GM23248 (cell line): ENCODE data around the gene NOL6. TPM values are rescaled to one million over a fixed set of nuclear protein-coding genes. Genes with fewer than 3 reads are reported as not detected.
A peak's percentile ranks its signal among the peaks of the same experiment; 100 is the strongest.
"Not testable (repeated sequence)": the region's sequence is repeated elsewhere in the genome, so short reads cannot be mapped to it uniquely, and the experiment has no call there.

Experiments used
- DNase-seq: peaks from one replicate; pipeline ENCODE4 v3.0.0-alpha.2; 2015
- H2AFZ ChIP-seq: fragments of 200-600 bp; sonication (generic); 2 replicates; pipeline ENCODE4 v1.6.1; 2016; ENCODE audit warnings: antibody characterized with exemption
- H3F3A ChIP-seq: fragments of 200-600 bp; sonication (generic); 2 replicates; pipeline ENCODE4 v1.6.1; 2016; ENCODE audit warnings: mild to moderate bottlenecking, antibody characterized with exemption, mixed run types; ENCODE audit not compliant: insufficient read depth
- H3K27ac ChIP-seq: fragments of 200-600 bp; sonication (generic); 2 replicates; pipeline ENCODE4 v1.5.1; 2016; ENCODE audit warnings: mild to moderate bottlenecking
- H3K27me3 ChIP-seq: fragments of 200-600 bp; sonication (generic); replicated peaks from 2 replicates; pipeline ENCODE4 v1.6.1; 2016; ENCODE audit warnings: mild to moderate bottlenecking; ENCODE audit not compliant: insufficient read depth
- H3K36me3 ChIP-seq: fragments of 200-600 bp; sonication (generic); 2 replicates; pipeline ENCODE4 v1.6.1; 2016; ENCODE audit warnings: low read depth, mild to moderate bottlenecking
- H3K4me1 ChIP-seq: fragments of 200-600 bp; sonication (generic); 2 replicates; pipeline ENCODE4 v1.6.1; 2016; ENCODE audit warnings: mild to moderate bottlenecking; ENCODE audit not compliant: insufficient read depth
- H3K4me2 ChIP-seq: fragments of 200-600 bp; sonication (generic); one replicate; pipeline ENCODE4 v1.6.1; 2016; ENCODE audit warnings: mild to moderate bottlenecking; ENCODE audit not compliant: unreplicated experiment
- H3K4me3 ChIP-seq: fragments of 200-600 bp; sonication (generic); 2 replicates; pipeline ENCODE4 v1.5.1; 2016; ENCODE audit warnings: mild to moderate bottlenecking
- H3K79me2 ChIP-seq: fragments of 200-600 bp; sonication (generic); 2 replicates; pipeline ENCODE4 v1.6.1; 2016; ENCODE audit warnings: mild to moderate bottlenecking; ENCODE audit not compliant: insufficient read depth
- H3K9ac ChIP-seq: fragments of 200-600 bp; sonication (generic); 2 replicates; pipeline ENCODE4 v1.6.1; 2016; ENCODE audit warnings: mild to moderate bottlenecking
- H3K9me2 ChIP-seq: fragments of 200-600 bp; sonication (generic); 2 replicates; pipeline ENCODE4 v1.6.1; 2016; ENCODE audit warnings: mixed run types, mild to moderate bottlenecking, moderate library complexity; ENCODE audit not compliant: insufficient read depth
- H3K9me3 ChIP-seq: fragments of 200-600 bp; sonication (generic); one replicate; pipeline ENCODE4 v1.6.1; 2017; ENCODE audit warnings: low read depth
- H4K20me1 ChIP-seq: fragments of 200-600 bp; sonication (generic); 2 replicates; pipeline ENCODE4 v1.6.0; 2016; ENCODE audit not compliant: insufficient read depth
- EZH2 ChIP-seq: fragments of 200-600 bp; sonication (generic); IDR thresholded peaks from 2 replicates; pipeline ENCODE4 v1.6.1; 2018; ENCODE audit warnings: antibody characterized with exemption, mild to moderate bottlenecking; ENCODE audit not compliant: insufficient read depth, poor library complexity, severe bottlenecking
- EZH2phosphoT487 ChIP-seq: fragments of 200-600 bp; sonication (generic); IDR thresholded peaks from 2 replicates; pipeline ENCODE4 v1.6.1; 2018; ENCODE audit warnings: antibody characterized with exemption, moderate library complexity, mild to moderate bottlenecking, low read depth; ENCODE audit not compliant: insufficient read depth
- WGBS, 2 experiments: methylation state at CpG; one replicate each; pipeline ENCODE4 v1.1.6; 2015 to 2017; ENCODE audit warnings: low lambda C conversion rate in 2 of 2, low coverage in 1 of 2; ENCODE audit errors: missing lambda C conversion rate in 2 of 2; 5-methylcytosine and 5-hydroxymethylcytosine counted together
- in situ Hi-C: fragments of 300-500 bp; cut with MboI; formaldehyde crosslinking; loops from 2 replicates; pipeline ENCODE4 v1.15.0; 2020
- polyA plus RNA-seq: library from polyadenylated mRNA; unstranded; fragments of >200 nt; fragmentation: Nextera tagmentation; extraction: Ambion mirVana; gene quantifications from 2 replicates; pipeline ENCODE4 v1.2.1, GENCODE V29; 2016
- total RNA-seq: library from RNA; depleted of rRNA; stranded (reverse); fragments of >200 nt; shearing (Covaris generic); gene quantifications from 2 replicates; pipeline ENCODE4 v1.2.3, GENCODE V29; 2014

Gene NOL6
- total and polyA plus RNA-seq, 2 experiments from 2014 or later: 18.0 to 31.2 TPM

- TF ChIP-seq EZH2phosphoT487 (no peak), EZH2 (no peak)
- H2AFZ ChIP-seq: peak overlapping the region; percentile 87
- H3K27me3 ChIP-seq: no peaks in the 10 kb centered on the region
- in situ Hi-C loops: no loop called here
- H3K79me2 ChIP-seq: 0 out of 2 replicates have a peak, but pooled peaks cover 13% of the 10 kb centered on the region
- H3K4me2 ChIP-seq: peak overlapping the region; percentile 86
- peak overlapping the region; percentile 97 for H3K27ac ChIP-seq
- H3K9me3 ChIP-seq: no peaks in the 10 kb centered on the region
- H3K9ac ChIP-seq: peak overlapping the region; percentile 97
- no peaks in the 10 kb centered on the region for H3K36me3 ChIP-seq
- peak overlapping the region; percentile 82 for H3K4me3 ChIP-seq
- DNase-seq: peak; percentile 82
- no peaks in the 10 kb centered on the region for H3K9me2 ChIP-seq
- H3K4me1 ChIP-seq: peaks cover 37% of the 10 kb centered on the region
- peaks cover 17% of the 10 kb centered on the region for H3F3A ChIP-seq
- H4K20me1 ChIP-seq: no peaks in the 10 kb centered on the region
- 4 to 6% methylated on average over 20 to 32 of the region's 32 CpGs for WGBS, 2 experiments
These were observed 36.8 kb upstream of the NOL6 start for GRCh38 chr9:33510262-33511183.

GRCh38 chr9:33506626-33507370 is 33.1 kb upstream of the NOL6 start:
- H3K27ac ChIP-seq: peak overlapping the region; percentile 93
- peaks cover 38% of the 10 kb centered on the region for H3K4me1 ChIP-seq
- 28 to 32% methylated on average over 7 of the region's 7 CpGs for WGBS, 2 experiments
- DNase-seq: peak; percentile 93
- H3K9me3 ChIP-seq: no peaks in the 10 kb centered on the region
- peak overlapping the region; percentile 71 for H3K9ac ChIP-seq
- in situ Hi-C loops: no loop called here
- H3K9me2 ChIP-seq: no peaks in the 10 kb centered on the region
- H2AFZ ChIP-seq: peak overlapping the region; percentile 60
- H3K4me3 ChIP-seq: peak overlapping the region; percentile 58
- no peaks in the 10 kb centered on the region for H3K36me3 ChIP-seq
- H3K79me2 ChIP-seq: 0 out of 2 replicates have a peak, but pooled peaks cover 13% of the 10 kb centered on the region
- peak overlapping the region; percentile 74 for H3K4me2 ChIP-seq
- TF ChIP-seq EZH2 (no peak), EZH2phosphoT487 (no peak)
- no peaks in the 10 kb centered on the region for H4K20me1 ChIP-seq
- H3F3A ChIP-seq: peaks cover 17% of the 10 kb centered on the region
- no peaks in the 10 kb centered on the region for H3K27me3 ChIP-seq

DNA sequence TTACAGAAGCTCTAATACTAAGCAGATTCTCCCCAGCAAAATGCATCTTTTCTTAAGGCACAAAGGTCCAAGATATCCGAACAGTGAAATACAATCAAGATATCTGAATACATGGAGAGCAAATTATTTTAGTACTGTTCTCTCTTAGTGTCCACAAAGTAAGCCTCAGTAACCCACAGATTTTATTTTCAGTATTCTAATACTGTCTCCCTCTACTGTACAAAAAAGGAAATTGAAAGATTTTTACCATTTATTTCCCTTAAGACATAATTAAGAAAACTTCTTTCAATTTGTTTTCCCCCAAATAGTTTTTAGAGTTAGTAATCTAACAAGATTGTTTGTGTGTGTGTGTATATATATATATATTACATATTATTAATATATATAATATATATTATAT is 24.7 kb upstream of the NOL6 start:
- WGBS, 2 experiments: 4 to 8% methylated on average over 1 of the region's 1 CpG
- Histone ChIP-seq H3K79me2 (no peaks in the 10 kb centered on the region), H3K4me2 (no peak overlapping the region), H3K27ac (no peak overlapping the region), H3K4me3 (no peak overlapping the region), H3K9ac (no peak overlapping the region), H2AFZ (peak overlapping the region; percentile 72; the same call in 1 of the 2 replicates), H3K9me3 (no peaks in the 10 kb centered on the region), H3K27me3 (no peaks in the 10 kb centered on the region), H4K20me1 (no peaks in the 10 kb centered on the region), H3K9me2 (no peaks in the 10 kb centered on the region), H3F3A (no peaks in the 10 kb centered on the region), H3K4me1 (0 out of 2 replicates have a peak, but pooled peaks cover 7% of the 10 kb centered on the region), H3K36me3 (no peaks in the 10 kb centered on the region)
- peak; percentile 48 for DNase-seq
- TF ChIP-seq EZH2phosphoT487 (no peak), EZH2 (no peak)
- in situ Hi-C loops: no loop called here

GRCh38 chr9:33493819-33494218 is 20.1 kb upstream of the NOL6 start:
- H3K9me3 ChIP-seq, H3K4me2 ChIP-seq, DNase-seq, H3K9me2 ChIP-seq, H3K27ac ChIP-seq, H4K20me1 ChIP-seq, H3K9ac ChIP-seq, H3K36me3 ChIP-seq, in situ Hi-C loops, H2AFZ ChIP-seq, H3K79me2 ChIP-seq, H3K27me3 ChIP-seq, H3K4me3 ChIP-seq: not testable (repeated sequence)
- WGBS, 2 experiments: 57 to 62% methylated on average over 2 of the region's 2 CpGs
- Histone ChIP-seq H3F3A (peaks cover 14% of the 10 kb centered on the region), H3K4me1 (peaks cover 17% of the 10 kb centered on the region)
